Breast epithelium (tissue), 3 donors: Measurements from ENCODE around the gene EFCAB14.

ENCODE experiments used
- CTCF ChIP-seq, 3 donors: fragments of 450-650 bp; IDR thresholded peaks; one replicate each; pipeline ENCODE4 v1.5.1; 2016 to 2017; ENCODE audit warnings: antibody characterized with exemption in 3 of 3, mild to moderate bottlenecking in 3 of 3, moderate library complexity in 3 of 3
- POLR2A ChIP-seq: fragments of 450-650 bp; IDR thresholded peaks from one replicate; pipeline ENCODE4 v1.6.1; 2016; ENCODE audit warnings: antibody characterized with exemption, mild to moderate bottlenecking, moderate library complexity
- POLR2AphosphoS5 ChIP-seq, 3 donors: sonication (generic); formaldehyde crosslinking; IDR thresholded peaks; one replicate each; pipeline ENCODE4 v1.6.1; 2017; ENCODE audit warnings: antibody characterized with exemption in 3 of 3

DNA sequence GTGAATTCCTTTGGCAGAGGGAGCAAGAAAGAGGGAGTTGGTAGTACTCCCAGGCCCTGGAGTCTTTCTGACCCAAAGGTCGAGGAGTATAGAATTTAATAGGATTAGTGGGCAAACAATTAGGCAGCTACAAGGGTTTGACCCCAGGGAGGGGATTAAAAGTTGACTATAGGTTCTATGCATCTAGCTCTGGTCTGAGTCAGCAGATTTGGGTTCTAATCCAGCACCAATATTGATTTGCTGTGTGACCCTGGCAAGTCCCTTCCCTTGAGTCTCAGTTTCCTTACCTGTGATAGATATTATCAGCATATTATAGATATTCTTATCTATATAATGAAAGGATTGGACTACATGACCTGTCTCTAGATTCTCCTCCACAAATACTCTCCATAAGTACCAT is 35.1 kb upstream of the EFCAB14 start:
- no peak for TF ChIP-seq CTCF (IDR thresholded peaks at IDR 0.05)
- TF ChIP-seq POLR2AphosphoS5 (IDR thresholded peaks at IDR 0.05) = no peak
- no peak for TF ChIP-seq POLR2A
